HG03060 (cell line): ENCODE data around the gene ATP2A1.
"Not testable (repeated sequence)": the region's sequence is repeated elsewhere in the genome, so short reads cannot be mapped to it uniquely, and the experiment has no call there.

Experiments used
- ATAC-seq: cut with Tn5 transposase; IDR thresholded peaks from one replicate; pipeline ENCODE4 v1.9.1; 2021; ENCODE audit warnings: low read depth, moderate number of reproducible peaks; ENCODE audit not compliant: unreplicated experiment

ATP2A1 gene

DNA sequence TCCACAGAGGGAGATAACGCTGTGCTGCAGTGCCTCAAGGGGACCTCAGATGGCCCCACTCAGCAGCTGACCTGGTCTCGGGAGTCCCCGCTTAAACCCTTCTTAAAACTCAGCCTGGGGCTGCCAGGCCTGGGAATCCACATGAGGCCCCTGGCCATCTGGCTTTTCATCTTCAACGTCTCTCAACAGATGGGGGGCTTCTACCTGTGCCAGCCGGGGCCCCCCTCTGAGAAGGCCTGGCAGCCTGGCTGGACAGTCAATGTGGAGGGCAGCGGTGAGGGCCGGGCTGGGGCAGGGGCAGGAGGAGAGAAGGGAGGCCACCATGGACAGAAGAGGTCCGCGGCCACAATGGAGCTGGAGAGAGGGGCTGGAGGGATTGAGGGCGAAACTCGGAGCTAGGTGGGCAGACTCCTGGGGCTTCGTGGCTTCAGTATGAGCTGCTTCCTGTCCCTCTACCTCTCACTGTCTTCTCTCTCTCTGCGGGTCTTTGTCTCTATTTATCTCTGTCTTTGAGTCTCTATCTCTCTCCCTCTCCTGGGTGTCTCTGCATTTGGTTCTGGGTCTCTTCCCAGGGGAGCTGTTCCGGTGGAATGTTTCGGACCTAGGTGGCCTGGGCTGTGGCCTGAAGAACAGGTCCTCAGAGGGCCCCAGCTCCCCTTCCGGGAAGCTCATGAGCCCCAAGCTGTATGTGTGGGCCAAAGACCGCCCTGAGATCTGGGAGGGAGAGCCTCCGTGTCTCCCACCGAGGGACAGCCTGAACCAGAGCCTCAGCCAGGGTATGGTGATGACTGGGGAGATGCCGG, 54.3 kb downstream of the ATP2A1 start:
- ATAC-seq = no peak

- no peak for ATAC-seq
Observed at GRCh38 chr16:28933171-28933570, 54.9 kb downstream of the ATP2A1 start.

- ATAC-seq = no peak
Observed at GRCh38 chr16:28935346-28935745, 57.1 kb downstream of the ATP2A1 start.

GRCh38 chr16:28935924-28936783, 57.9 kb downstream of the ATP2A1 start:
- peak; percentile 59 for ATAC-seq

- no peak for ATAC-seq
Observed at GRCh38 chr16:28936784-28937155, 58.5 kb downstream of the ATP2A1 start.

DNA sequence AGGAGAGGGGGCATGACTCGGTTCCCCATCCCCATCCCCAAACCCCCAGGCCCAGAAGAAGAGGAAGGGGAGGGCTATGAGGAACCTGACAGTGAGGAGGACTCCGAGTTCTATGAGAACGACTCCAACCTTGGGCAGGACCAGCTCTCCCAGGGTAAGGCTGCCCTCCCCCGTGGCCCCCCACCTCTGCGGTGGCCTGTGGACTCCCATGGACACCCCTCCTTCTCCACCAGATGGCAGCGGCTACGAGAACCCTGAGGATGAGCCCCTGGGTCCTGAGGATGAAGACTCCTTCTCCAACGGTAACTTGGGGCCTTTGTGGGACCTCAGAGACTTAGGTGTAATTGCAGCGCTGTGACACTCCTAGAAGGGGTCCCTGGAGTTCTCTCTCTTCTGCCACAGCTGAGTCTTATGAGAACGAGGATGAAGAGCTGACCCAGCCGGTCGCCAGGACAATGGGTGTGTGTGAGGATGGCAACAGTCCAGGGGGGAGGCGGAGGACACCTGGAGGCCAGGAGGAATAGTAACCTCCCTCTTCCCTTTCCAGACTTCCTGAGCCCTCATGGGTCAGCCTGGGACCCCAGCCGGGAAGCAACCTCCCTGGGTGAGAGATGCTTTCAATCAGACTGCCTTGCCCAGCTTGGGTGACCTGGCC, 59.1 kb downstream of the ATP2A1 start:
- no peak for ATAC-seq

GRCh38 chr16:28938721-28939120, 60.4 kb downstream of the ATP2A1 start:
- no peak for ATAC-seq

DNA sequence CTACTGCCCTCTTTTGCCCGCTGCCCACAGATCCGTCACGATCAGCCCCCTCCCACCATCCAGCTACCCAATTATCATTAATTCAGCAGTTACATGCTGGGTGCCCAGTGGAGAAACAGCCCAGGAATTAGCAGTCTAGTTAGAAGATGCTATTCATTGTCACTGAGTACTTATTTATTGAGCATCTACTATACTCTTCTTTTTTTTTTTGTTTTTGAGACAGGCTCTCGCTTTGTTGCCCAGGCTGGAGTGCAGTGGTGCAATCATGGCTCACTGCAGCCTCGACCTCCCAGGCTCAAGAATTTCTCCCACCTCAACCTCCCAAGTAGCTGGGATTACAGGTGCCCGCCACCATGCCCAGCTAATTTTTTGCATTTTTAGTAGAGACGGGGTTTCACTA, 61.5 kb downstream of the ATP2A1 start:
- ATAC-seq = not testable (repeated sequence)

- no peak for ATAC-seq
Observed at GRCh38 chr16:28943281-28943680, 65.0 kb downstream of the ATP2A1 start.

DNA sequence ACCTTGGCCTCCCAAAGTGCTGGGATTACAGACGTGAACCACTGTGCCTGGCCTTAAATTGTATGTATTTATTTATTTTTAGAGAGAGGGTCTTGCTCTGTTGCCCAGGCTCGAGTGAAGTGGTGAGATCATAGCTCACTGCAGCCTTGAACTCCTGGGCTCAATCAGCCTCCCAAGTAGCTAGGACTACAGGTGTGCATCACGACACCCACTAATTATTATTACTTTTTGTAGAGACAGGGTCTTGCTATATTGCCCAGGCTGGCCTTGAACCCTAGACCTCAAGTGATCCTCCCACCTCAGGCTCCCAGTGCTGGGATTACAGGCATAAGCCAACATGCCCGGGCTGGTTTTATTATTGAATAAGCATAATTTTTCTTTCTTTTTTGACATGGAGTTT, 68.4 kb downstream of the ATP2A1 start:
- ATAC-seq = no peak

DNA sequence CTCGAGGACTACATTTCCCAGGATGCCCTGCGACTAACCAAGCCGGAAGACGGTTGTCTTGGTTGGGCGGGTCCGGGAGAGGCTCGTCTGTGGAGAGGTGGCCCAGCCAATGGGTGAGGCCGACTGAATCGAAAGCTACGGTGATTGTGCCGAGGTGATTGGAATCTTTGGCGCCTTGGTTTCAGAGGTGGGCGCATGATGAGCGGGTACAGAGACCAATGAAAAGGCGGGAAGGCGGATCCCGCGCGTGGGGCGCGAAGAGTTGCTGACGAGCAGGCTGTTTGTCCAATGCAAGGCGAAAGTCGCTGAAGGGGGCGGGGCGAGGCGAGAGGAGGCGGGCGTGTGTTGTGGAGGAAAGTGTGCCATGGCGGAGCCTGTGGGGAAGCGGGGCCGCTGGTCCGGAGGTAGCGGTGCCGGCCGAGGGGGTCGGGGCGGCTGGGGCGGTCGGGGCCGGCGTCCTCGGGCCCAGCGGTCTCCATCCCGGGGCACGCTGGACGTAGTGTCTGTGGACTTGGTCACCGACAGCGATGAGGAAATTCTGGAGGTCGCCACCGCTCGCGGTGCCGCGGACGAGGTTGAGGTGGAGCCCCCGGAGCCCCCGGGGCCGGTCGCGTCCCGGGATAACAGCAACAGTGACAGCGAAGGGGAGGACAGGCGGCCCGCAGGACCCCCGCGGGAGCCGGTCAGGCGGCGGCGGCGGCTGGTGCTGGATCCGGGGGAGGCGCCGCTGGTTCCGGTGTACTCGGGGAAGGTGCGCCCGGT, 72.5 kb downstream of the ATP2A1 start, which contains the start of gene NFATC2IP:
Gene NFATC2IP (plus strand): TSS at position 290 of the 762 bp plus-strand sequence. CDS start 75 bp downstream, at position 365.
- ATAC-seq = peak; percentile 94

GRCh38 chr16:28951410-28951943, 73.2 kb downstream of the ATP2A1 start:
- no peak for ATAC-seq
